Measurements from ENCODE around the gene IGFBP2.

The IGFBP2 gene

DNA sequence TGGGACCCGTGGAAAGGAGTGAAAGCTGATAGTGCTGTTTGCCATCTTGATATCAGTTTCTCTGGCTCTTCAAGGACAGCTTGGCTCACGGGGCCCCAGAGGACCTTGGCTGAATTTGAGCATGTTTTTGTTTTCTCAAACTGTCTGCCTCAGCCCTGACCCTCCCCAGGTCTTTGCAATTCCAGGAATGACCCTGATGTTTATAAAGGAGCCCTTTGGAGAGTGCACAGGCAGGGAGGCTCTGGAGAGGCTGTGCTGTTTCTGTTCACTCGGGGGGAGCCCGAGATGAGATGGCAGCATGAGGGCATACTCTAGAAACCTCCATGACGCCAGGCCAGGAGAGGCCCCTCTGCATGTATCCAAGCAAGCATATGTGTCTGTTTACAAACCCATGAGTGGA is 16.4 kb downstream of the IGFBP2 start:
- TF ChIP-seq Cebpa-rat (IDR thresholded peaks at IDR 0.05): no peak
- Histone ChIP-seq H3K9ac (no peak overlapping the region), H3K36me3 (peaks cover 19% of the 10 kb centered on the region; the same call in 1 of the 2 replicates), H3K27me3 (no peaks in the 10 kb centered on the region), H3K4me3 (no peak overlapping the region), H3K9me3 (no peaks in the 10 kb centered on the region), H4K20me1 (peaks cover 66% of the 10 kb centered on the region; the same call in 1 of the 2 replicates), H3K4me1 (peaks cover 30% of the 10 kb centered on the region), H3K27ac (no peak overlapping the region), H3K4me2 (peak overlapping the region; percentile 27)

DNA sequence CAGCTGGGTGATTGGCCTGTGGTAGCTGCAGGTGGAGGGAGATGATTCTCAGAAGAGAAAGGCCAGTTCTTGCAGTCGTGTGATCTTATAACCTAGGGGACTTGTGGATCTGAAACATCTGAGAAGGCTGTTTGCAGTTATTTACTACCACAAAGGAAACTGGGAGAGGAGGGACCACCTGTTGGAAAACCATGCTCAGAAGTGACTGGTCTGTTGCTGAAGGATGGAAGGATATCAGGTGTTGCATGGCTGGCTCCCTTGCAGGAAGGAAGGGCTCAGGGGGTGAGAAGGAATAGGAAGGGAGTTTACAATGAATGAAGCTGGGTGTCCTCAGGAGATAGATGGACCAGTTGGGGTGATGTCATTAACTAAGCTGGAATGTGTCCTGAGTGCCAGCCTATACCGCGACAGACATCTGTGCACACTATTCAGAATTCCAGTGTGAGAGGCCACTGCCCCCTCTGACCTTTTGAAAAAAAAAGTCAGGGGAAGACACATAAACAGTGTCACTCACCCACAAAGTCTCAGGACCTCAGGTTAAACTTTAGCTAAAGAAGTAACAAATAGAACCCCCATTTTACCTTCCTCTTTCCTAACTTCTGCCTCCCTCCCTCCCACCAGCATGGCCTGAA is 17.5 kb downstream of the IGFBP2 start:
- H3K4me3 ChIP-seq: no peak overlapping the region
- H3K4me2 ChIP-seq: no peak overlapping the region
- TF ChIP-seq Cebpa-rat (IDR thresholded peaks at IDR 0.05): no peak
- no peak overlapping the region for H3K9ac ChIP-seq
- peaks cover 19% of the 10 kb centered on the region for H3K4me1 ChIP-seq
- no peaks in the 10 kb centered on the region for H3K27me3 ChIP-seq
- H3K27ac ChIP-seq: no peak overlapping the region
- H4K20me1 ChIP-seq: peaks cover 78% of the 10 kb centered on the region; the same call in 1 of the 2 replicates
- H3K9me3 ChIP-seq: no peaks in the 10 kb centered on the region
- peaks cover 20% of the 10 kb centered on the region; the same call in 1 of the 2 replicates for H3K36me3 ChIP-seq

DNA sequence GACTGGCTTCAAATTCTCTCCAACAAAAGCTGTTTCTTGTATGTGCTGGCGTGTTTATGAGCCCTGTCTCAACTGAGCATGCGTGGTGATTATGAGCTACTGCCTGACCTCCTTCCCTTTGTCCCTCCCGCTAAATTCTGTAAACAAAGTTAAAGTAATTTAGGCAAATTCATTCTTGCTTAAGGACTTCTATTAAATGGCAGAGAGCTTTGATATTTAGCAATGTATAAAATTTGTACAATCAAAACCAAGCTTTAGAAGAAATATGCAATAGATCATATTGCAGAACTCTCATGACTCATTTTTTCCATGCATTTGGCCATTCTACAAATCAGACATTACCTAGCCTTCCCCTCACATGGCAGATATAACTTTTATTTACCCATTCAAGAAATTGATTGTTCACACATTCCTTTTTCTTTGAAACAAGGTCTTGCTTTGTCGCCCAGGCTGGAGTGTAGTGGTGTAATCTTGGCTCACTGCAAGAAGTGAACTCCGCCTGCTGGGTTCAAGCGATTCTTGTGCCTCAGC is 18.2 kb downstream of the IGFBP2 start:
- Histone ChIP-seq H3K27me3 (no peaks in the 10 kb centered on the region), H3K9me3 (no peaks in the 10 kb centered on the region), H3K36me3 (peaks cover 20% of the 10 kb centered on the region; the same call in 1 of the 2 replicates), H3K27ac (no peak overlapping the region), H4K20me1 (peaks cover 84% of the 10 kb centered on the region; the same call in 1 of the 2 replicates), H3K9ac (no peak overlapping the region), H3K4me3 (no peak overlapping the region), H3K4me1 (peaks cover 20% of the 10 kb centered on the region), H3K4me2 (no peak overlapping the region)
- no peak for TF ChIP-seq Cebpa-rat (IDR thresholded peaks at IDR 0.05)

- TF ChIP-seq Cebpa-rat (IDR thresholded peaks at IDR 0.05): no peak
- Histone ChIP-seq H3K36me3 (peaks cover 22% of the 10 kb centered on the region; the same call in 1 of the 2 replicates), H3K27ac (no peak overlapping the region), H3K27me3 (no peaks in the 10 kb centered on the region), H3K9ac (no peak overlapping the region), H3K4me3 (no peak overlapping the region), H4K20me1 (peaks cover 95% of the 10 kb centered on the region; the same call in 1 of the 2 replicates), H3K4me2 (no peak overlapping the region), H3K4me1 (peaks cover 32% of the 10 kb centered on the region), H3K9me3 (no peaks in the 10 kb centered on the region)
Measured at GRCh38 chr2:216652566-216652965, 19.3 kb downstream of the IGFBP2 start.

- Histone ChIP-seq H3K36me3 (peaks cover 22% of the 10 kb centered on the region; the same call in 1 of the 2 replicates), H3K27ac (no peak overlapping the region), H3K27me3 (no peaks in the 10 kb centered on the region), H3K9ac (no peak overlapping the region), H3K9me3 (no peaks in the 10 kb centered on the region), H3K4me2 (no peak overlapping the region), H3K4me3 (no peak overlapping the region), H4K20me1 (peaks cover 95% of the 10 kb centered on the region; the same call in 1 of the 2 replicates), H3K4me1 (peaks cover 37% of the 10 kb centered on the region)
- TF ChIP-seq Cebpa-rat (IDR thresholded peaks at IDR 0.05): no peak
Measured at GRCh38 chr2:216653093-216653799, 20.0 kb downstream of the IGFBP2 start.

GRCh38 chr2:216653931-216654365 is 20.7 kb downstream of the IGFBP2 start:
- H3K27ac ChIP-seq: no peak overlapping the region
- no peak overlapping the region for H3K4me2 ChIP-seq
- no peak for TF ChIP-seq Cebpa-rat (IDR thresholded peaks at IDR 0.05)
- peaks cover 22% of the 10 kb centered on the region; the same call in 1 of the 2 replicates for H3K36me3 ChIP-seq
- H3K9me3 ChIP-seq: no peaks in the 10 kb centered on the region
- H4K20me1 ChIP-seq: peaks cover 95% of the 10 kb centered on the region
- H3K4me1 ChIP-seq: peaks cover 44% of the 10 kb centered on the region
- no peak overlapping the region for H3K4me3 ChIP-seq
- no peaks in the 10 kb centered on the region for H3K27me3 ChIP-seq
- no peak overlapping the region for H3K9ac ChIP-seq

DNA sequence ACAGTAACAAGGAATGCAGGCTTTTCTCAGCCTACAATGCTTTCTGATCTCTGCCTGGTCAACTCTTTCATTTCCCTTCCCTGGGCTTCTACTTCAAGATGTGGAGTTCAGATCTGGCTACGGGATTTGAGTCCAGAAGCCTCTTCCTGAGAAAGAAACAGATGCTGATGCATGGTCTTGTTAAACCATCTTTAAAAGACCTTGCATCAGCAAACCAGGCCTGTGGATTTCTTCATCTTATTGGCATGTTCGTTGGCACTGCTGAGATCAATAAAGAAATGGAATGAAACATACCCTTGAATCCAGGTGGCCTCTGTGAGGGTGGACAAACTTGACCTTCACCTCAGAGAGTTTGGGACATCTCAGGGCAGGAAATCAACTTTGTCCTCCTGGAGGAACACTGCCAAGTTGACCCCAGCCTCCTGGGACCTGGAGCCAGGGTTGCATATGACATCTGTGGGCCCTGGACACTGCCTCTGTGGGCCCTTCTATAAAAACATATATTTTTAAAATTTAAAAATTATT is 21.4 kb downstream of the IGFBP2 start:
- no peak for TF ChIP-seq Cebpa-rat (IDR thresholded peaks at IDR 0.05)
- Histone ChIP-seq H3K4me1 (peaks cover 47% of the 10 kb centered on the region), H3K36me3 (peaks cover 22% of the 10 kb centered on the region; the same call in 1 of the 2 replicates), H3K27me3 (no peaks in the 10 kb centered on the region), H3K9me3 (no peaks in the 10 kb centered on the region), H3K4me2 (no peak overlapping the region), H3K4me3 (no peak overlapping the region), H4K20me1 (peaks cover 97% of the 10 kb centered on the region), H3K27ac (no peak overlapping the region), H3K9ac (no peak overlapping the region)

- TF ChIP-seq Cebpa-rat (IDR thresholded peaks at IDR 0.05): no peak
- H4K20me1 ChIP-seq: peaks cover 98% of the 10 kb centered on the region
- H3K4me1 ChIP-seq: peaks cover 54% of the 10 kb centered on the region
- no peak overlapping the region for H3K4me3 ChIP-seq
- 0 out of 2 replicates have a peak, but pooled peaks cover 3% of the 10 kb centered on the region for H3K27me3 ChIP-seq
- no peaks in the 10 kb centered on the region for H3K9me3 ChIP-seq
- peaks cover 45% of the 10 kb centered on the region; the same call in 1 of the 2 replicates for H3K36me3 ChIP-seq
- H3K4me2 ChIP-seq: no peak overlapping the region; the same call in 1 of the 2 replicates
- no peak overlapping the region for H3K27ac ChIP-seq
- H3K9ac ChIP-seq: no peak overlapping the region
Measured at GRCh38 chr2:216657086-216657855, 24.1 kb downstream of the IGFBP2 start.

- H3K36me3 ChIP-seq: peaks cover 47% of the 10 kb centered on the region; the same call in 1 of the 2 replicates
- no peaks in the 10 kb centered on the region for H3K9me3 ChIP-seq
- H3K4me3 ChIP-seq: no peak overlapping the region
- no peak overlapping the region for H3K9ac ChIP-seq
- peaks cover 59% of the 10 kb centered on the region for H3K4me1 ChIP-seq
- H3K4me2 ChIP-seq: peak overlapping the region; percentile 77; the same call in 1 of the 2 replicates
- peaks cover 97% of the 10 kb centered on the region for H4K20me1 ChIP-seq
- peaks cover 6% of the 10 kb centered on the region; the same call in 1 of the 2 replicates for H3K27me3 ChIP-seq
- no peak for TF ChIP-seq Cebpa-rat (IDR thresholded peaks at IDR 0.05)
- H3K27ac ChIP-seq: no peak overlapping the region
Measured at GRCh38 chr2:216657980-216658379, 24.8 kb downstream of the IGFBP2 start.

All from BLaER1 (cell line).